Liver (tissue), 9 donors: ENCODE measurements around the gene PAPPA2. TPM values are rescaled to one million over a fixed set of nuclear protein-coding genes. Genes with fewer than 3 reads are reported as not detected.

ENCODE experiments used
- DNase-seq: peaks from one replicate; pipeline ENCODE4 v3.0.0-alpha.2; 2017; ENCODE audit warnings: low spot score
- H3K27ac ChIP-seq, 2 donors: one replicate each; pipeline ENCODE4 v1.7.0; 2013; ENCODE audit warnings: inconsistent platforms in 2 of 2, low read length in 2 of 2, control low read depth in 1 of 2, low read depth in 1 of 2, mild to moderate bottlenecking in 1 of 2
- H3K27me3 ChIP-seq, 4 donors: one replicate each; pipeline versions ENCODE4 v1.6.1 to v1.7.0; 2013; ENCODE audit warnings: low read length in 3 of 4, inconsistent platforms in 1 of 4, mild to moderate bottlenecking in 1 of 4, moderate library complexity in 1 of 4; ENCODE audit not compliant: control insufficient read depth in 4 of 4, insufficient read depth in 4 of 4
- H3K36me3 ChIP-seq, 4 donors: one replicate each; pipeline versions ENCODE4 v1.6.1 to v1.7.0; 2013; ENCODE audit warnings: low read length in 3 of 4, mild to moderate bottlenecking in 3 of 4, low read depth in 1 of 4, moderate library complexity in 1 of 4; ENCODE audit not compliant: control insufficient read depth in 4 of 4, insufficient read depth in 3 of 4
- H3K4me1 ChIP-seq, 4 donors: one replicate each; pipeline versions ENCODE4 v1.6.1 to v1.7.0; 2013; ENCODE audit warnings: low read length in 3 of 4, mild to moderate bottlenecking in 3 of 4, moderate library complexity in 1 of 4; ENCODE audit not compliant: control insufficient read depth in 4 of 4, insufficient read depth in 4 of 4
- H3K4me3 ChIP-seq, 3 donors: one replicate each; pipeline versions ENCODE4 v1.6.1 to v1.7.0; 2013; ENCODE audit warnings: low read length in 3 of 3, control low read depth in 1 of 3, low read depth in 1 of 3, mild to moderate bottlenecking in 1 of 3
- H3K9ac ChIP-seq, 2 donors: one replicate each; pipeline ENCODE4 v1.7.0; 2013; ENCODE audit warnings: low read length in 2 of 2, mild to moderate bottlenecking in 2 of 2, moderate library complexity in 2 of 2, control low read depth in 1 of 2, low read depth in 1 of 2
- H3K9me3 ChIP-seq, 4 donors: one replicate each; pipeline versions ENCODE4 v1.6.1 to v1.7.0; 2013; ENCODE audit warnings: low read length in 3 of 4; ENCODE audit not compliant: control insufficient read depth in 4 of 4
- EGR1 ChIP-seq, 2 donors: IDR thresholded peaks; 2 replicates each; pipeline ENCODE4 v1.6.1; 2016 to 2018; ENCODE audit warnings: antibody characterized with exemption in 2 of 2, low read depth in 2 of 2
- FOXA1 ChIP-seq: IDR thresholded peaks from 2 replicates; pipeline ENCODE4 v1.6.1; 2016; ENCODE audit warnings: antibody characterized with exemption
- GABPA ChIP-seq, 2 donors: IDR thresholded peaks in 1 of 2; conservative IDR thresholded peaks in 1 of 2; 2 replicates each; pipeline ENCODE4 v1.6.1; 2016; ENCODE audit warnings: antibody characterized with exemption in 2 of 2, mild to moderate bottlenecking in 1 of 2, moderate library complexity in 1 of 2
- HNF4G ChIP-seq: IDR thresholded peaks from 2 replicates; pipeline ENCODE4 v1.6.1; 2016; ENCODE audit warnings: antibody characterized with exemption
- RAD21 ChIP-seq, 2 donors: IDR thresholded peaks; 2 replicates each; pipeline ENCODE4 v1.6.1; 2016; ENCODE audit warnings: antibody characterized with exemption in 2 of 2, mild to moderate bottlenecking in 2 of 2
- SP1 ChIP-seq: IDR thresholded peaks from 2 replicates; pipeline ENCODE4 v1.6.1; 2018; ENCODE audit warnings: antibody characterized with exemption, mild to moderate bottlenecking
- TAF1 ChIP-seq: conservative IDR thresholded peaks from 2 replicates; pipeline ENCODE4 v1.6.1; 2016; ENCODE audit warnings: antibody characterized with exemption, mild to moderate bottlenecking
- WGBS: extraction: QIAGEN DNeasy Blood & Tissue Kit; methylation state at CpG from one replicate; pipeline ENCODE4 v1.1.7; 2013; 5-methylcytosine and 5-hydroxymethylcytosine counted together
- polyA plus RNA-seq, 2 donors: library from polyadenylated mRNA; stranded (reverse) in 1 of 2; unstranded in 1 of 2; fragments of 200-250 nt in 1 of 2; fragments of >200 nt in 1 of 2; fragmentation: Nextera tagmentation in 1 of 2; extraction: Ambion mirVana in 1 of 2; gene quantifications; one replicate each; pipeline versions ENCODE4 v1.2.1 to v1.2.3, GENCODE V29; 2013 to 2015
- total RNA-seq, 2 donors: library from RNA; depleted of rRNA; stranded (reverse); fragments of >200 nt; gene quantifications; one replicate each; pipeline ENCODE4 v1.2.3, GENCODE V29; 2014
- TF ChIP-seq, protein P1 (sequence below): IDR thresholded peaks from 2 replicates; pipeline ENCODE4 v1.6.1; 2016; ENCODE audit warnings: antibody characterized with exemption
- TF ChIP-seq, protein P2 (sequence below): fragments of 150-350 bp; IDR thresholded peaks from 2 replicates; pipeline ENCODE4 v1.5.1; 2017; ENCODE audit warnings: improper control_type of control experiment, low read depth, low read length; ENCODE audit not compliant: missing input control
- TF ChIP-seq, protein P3 (sequence below): IDR thresholded peaks from 2 replicates; pipeline ENCODE4 v1.6.1; 2016; ENCODE audit warnings: antibody characterized with exemption, mild to moderate bottlenecking
- TF ChIP-seq, protein P4 (sequence below): IDR thresholded peaks from 2 replicates; pipeline ENCODE4 v1.6.1; 2016; ENCODE audit warnings: antibody characterized with exemption
- TF ChIP-seq, protein P5 (sequence below): IDR thresholded peaks from 2 replicates; pipeline ENCODE4 v1.6.1; 2016; ENCODE audit warnings: antibody characterized with exemption
- donor health status: healthy.
- donor health status: healthy.
- donor health status: healthy.
- donor health status: healthy.
- donor health status: healthy.

The PAPPA2 gene
- total and polyA plus RNA-seq, 4 donors, result 0.19 to 27.2 (median 13.4) TPM

DNA sequence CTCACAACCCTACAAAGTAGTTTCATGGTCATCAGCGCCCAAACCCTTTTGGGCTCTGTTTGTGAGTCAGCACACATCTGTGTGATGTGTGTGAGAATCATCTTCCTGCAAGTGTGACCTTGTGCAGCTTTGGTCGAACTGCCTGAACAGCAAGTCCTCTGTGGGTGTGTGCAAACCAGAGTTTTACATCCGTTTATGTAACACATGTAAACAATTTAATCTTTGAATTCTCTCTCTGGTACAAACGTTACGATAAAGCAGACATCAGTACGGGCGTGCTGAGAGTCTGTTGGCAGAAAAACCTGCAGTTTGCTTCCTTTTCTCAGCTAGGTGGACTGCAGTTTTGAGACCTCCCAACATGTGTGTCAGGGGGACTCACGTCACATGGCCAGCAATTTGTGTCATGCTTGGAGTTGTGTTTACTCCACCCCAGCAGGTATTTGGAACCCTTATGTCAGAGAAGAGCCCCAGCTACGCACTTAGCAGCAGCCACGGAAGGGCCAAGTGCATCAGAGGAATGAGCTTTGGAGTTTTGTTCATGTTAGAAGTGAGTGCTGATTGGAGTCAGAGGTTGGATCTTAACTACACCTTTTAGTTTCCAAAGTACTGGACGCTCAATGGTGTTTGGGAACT lies 230.8 kb downstream of the PAPPA2 start:
- 62% methylated on average over 11 of the region's 11 CpGs for WGBS
- TF ChIP-seq GABPA (IDR thresholded peaks at IDR 0.05 in 1 of 2, conservative IDR thresholded peaks at IDR 0.05 in 1 of 2), result no peak
- TF ChIP-seq FOXA1, result no peak
- no peak for TF ChIP-seq TAF1
- no peak for TF ChIP-seq SP1
- TF ChIP-seq, protein P1, sequence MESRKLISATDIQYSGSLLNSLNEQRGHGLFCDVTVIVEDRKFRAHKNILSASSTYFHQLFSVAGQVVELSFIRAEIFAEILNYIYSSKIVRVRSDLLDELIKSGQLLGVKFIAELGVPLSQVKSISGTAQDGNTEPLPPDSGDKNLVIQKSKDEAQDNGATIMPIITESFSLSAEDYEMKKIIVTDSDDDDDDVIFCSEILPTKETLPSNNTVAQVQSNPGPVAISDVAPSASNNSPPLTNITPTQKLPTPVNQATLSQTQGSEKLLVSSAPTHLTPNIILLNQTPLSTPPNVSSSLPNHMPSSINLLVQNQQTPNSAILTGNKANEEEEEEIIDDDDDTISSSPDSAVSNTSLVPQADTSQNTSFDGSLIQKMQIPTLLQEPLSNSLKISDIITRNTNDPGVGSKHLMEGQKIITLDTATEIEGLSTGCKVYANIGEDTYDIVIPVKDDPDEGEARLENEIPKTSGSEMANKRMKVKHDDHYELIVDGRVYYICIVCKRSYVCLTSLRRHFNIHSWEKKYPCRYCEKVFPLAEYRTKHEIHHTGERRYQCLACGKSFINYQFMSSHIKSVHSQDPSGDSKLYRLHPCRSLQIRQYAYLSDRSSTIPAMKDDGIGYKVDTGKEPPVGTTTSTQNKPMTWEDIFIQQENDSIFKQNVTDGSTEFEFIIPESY, result no peak
- TF ChIP-seq HNF4G, result no peak
- TF ChIP-seq, protein P2, sequence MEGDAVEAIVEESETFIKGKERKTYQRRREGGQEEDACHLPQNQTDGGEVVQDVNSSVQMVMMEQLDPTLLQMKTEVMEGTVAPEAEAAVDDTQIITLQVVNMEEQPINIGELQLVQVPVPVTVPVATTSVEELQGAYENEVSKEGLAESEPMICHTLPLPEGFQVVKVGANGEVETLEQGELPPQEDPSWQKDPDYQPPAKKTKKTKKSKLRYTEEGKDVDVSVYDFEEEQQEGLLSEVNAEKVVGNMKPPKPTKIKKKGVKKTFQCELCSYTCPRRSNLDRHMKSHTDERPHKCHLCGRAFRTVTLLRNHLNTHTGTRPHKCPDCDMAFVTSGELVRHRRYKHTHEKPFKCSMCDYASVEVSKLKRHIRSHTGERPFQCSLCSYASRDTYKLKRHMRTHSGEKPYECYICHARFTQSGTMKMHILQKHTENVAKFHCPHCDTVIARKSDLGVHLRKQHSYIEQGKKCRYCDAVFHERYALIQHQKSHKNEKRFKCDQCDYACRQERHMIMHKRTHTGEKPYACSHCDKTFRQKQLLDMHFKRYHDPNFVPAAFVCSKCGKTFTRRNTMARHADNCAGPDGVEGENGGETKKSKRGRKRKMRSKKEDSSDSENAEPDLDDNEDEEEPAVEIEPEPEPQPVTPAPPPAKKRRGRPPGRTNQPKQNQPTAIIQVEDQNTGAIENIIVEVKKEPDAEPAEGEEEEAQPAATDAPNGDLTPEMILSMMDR, result no peak
- no peak for TF ChIP-seq EGR1 (IDR thresholded peaks at IDR 0.05; ENCODE audit: low read depth in 2 of 2)
- TF ChIP-seq, protein P3, sequence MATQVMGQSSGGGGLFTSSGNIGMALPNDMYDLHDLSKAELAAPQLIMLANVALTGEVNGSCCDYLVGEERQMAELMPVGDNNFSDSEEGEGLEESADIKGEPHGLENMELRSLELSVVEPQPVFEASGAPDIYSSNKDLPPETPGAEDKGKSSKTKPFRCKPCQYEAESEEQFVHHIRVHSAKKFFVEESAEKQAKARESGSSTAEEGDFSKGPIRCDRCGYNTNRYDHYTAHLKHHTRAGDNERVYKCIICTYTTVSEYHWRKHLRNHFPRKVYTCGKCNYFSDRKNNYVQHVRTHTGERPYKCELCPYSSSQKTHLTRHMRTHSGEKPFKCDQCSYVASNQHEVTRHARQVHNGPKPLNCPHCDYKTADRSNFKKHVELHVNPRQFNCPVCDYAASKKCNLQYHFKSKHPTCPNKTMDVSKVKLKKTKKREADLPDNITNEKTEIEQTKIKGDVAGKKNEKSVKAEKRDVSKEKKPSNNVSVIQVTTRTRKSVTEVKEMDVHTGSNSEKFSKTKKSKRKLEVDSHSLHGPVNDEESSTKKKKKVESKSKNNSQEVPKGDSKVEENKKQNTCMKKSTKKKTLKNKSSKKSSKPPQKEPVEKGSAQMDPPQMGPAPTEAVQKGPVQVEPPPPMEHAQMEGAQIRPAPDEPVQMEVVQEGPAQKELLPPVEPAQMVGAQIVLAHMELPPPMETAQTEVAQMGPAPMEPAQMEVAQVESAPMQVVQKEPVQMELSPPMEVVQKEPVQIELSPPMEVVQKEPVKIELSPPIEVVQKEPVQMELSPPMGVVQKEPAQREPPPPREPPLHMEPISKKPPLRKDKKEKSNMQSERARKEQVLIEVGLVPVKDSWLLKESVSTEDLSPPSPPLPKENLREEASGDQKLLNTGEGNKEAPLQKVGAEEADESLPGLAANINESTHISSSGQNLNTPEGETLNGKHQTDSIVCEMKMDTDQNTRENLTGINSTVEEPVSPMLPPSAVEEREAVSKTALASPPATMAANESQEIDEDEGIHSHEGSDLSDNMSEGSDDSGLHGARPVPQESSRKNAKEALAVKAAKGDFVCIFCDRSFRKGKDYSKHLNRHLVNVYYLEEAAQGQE, result no peak
- TF ChIP-seq, protein P4, sequence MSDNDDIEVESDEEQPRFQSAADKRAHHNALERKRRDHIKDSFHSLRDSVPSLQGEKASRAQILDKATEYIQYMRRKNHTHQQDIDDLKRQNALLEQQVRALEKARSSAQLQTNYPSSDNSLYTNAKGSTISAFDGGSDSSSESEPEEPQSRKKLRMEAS, result no peak
- H3K4me3 ChIP-seq, result no peak overlapping the region
- H3K4me1 ChIP-seq, result no peaks in the 10 kb centered on the region
- H3K27me3 ChIP-seq, result no peaks in the 10 kb centered on the region
- no peaks in the 10 kb centered on the region for H3K36me3 ChIP-seq
- H3K9me3 ChIP-seq, result no peaks in the 10 kb centered on the region
- no peak for DNase-seq
- H3K27ac ChIP-seq, result no peak overlapping the region
- H3K9ac ChIP-seq, result no peak overlapping the region

DNA sequence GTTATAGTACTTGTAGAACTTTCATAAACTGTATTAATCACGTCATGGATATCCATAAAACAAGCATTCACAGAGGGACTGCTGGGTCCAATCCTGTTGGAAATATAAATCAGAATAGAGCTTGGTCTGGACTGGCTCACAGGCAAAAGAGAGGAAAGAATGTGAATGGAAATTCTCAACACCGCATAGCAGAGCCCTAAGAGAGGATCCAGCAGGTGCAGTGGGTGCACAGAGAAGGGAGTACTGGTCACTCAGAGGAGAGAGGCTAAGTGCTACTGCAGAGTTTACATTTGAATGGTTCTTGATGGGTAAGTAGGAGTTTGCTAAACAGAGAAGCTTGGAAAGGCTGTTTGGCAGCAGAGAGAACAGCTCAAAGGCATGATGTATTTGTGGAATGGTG lies 231.7 kb downstream of the PAPPA2 start:
- Histone ChIP-seq H3K27me3 (no peaks in the 10 kb centered on the region), H3K27ac (no peak overlapping the region), H3K9ac (no peak overlapping the region), H3K9me3 (no peaks in the 10 kb centered on the region), H3K36me3 (no peaks in the 10 kb centered on the region), H3K4me1 (no peaks in the 10 kb centered on the region), H3K4me3 (no peak overlapping the region)
- TF ChIP-seq RAD21 (IDR thresholded peaks at IDR 0.05) (no peak), GABPA (IDR thresholded peaks at IDR 0.05 in 1 of 2, conservative IDR thresholded peaks at IDR 0.05 in 1 of 2) (no peak), EGR1 (IDR thresholded peaks at IDR 0.05; ENCODE audit: low read depth in 2 of 2) (no peak)
- TF ChIP-seq, protein P2, result no peak
- TF ChIP-seq, protein P3, result no peak
- TF ChIP-seq, protein P5, sequence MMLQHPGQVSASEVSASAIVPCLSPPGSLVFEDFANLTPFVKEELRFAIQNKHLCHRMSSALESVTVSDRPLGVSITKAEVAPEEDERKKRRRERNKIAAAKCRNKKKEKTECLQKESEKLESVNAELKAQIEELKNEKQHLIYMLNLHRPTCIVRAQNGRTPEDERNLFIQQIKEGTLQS, result no peak
- no peak for DNase-seq
- 80% methylated on average over 2 of the region's 2 CpGs for WGBS
